Liver (tissue), 9 donors: ENCODE measurements around the gene RPSA. TPM values are rescaled to one million over a fixed set of nuclear protein-coding genes. Genes with fewer than 3 reads are reported as not detected.
"Not testable (repeated sequence)": the region's sequence is repeated elsewhere in the genome, so short reads cannot be mapped to it uniquely, and the experiment has no call there.

Experiments
- DNase-seq: peaks from one replicate; pipeline ENCODE4 v3.0.0-alpha.2; 2017; ENCODE audit warnings: low spot score
- H3K27ac ChIP-seq, 2 donors: one replicate each; pipeline ENCODE4 v1.7.0; 2013; ENCODE audit warnings: inconsistent platforms in 2 of 2, low read length in 2 of 2, control low read depth in 1 of 2, low read depth in 1 of 2, mild to moderate bottlenecking in 1 of 2
- H3K27me3 ChIP-seq, 4 donors: one replicate each; pipeline versions ENCODE4 v1.6.1 to v1.7.0; 2013; ENCODE audit warnings: low read length in 3 of 4, inconsistent platforms in 1 of 4, mild to moderate bottlenecking in 1 of 4, moderate library complexity in 1 of 4; ENCODE audit not compliant: control insufficient read depth in 4 of 4, insufficient read depth in 4 of 4
- H3K36me3 ChIP-seq, 4 donors: one replicate each; pipeline versions ENCODE4 v1.6.1 to v1.7.0; 2013; ENCODE audit warnings: low read length in 3 of 4, mild to moderate bottlenecking in 3 of 4, low read depth in 1 of 4, moderate library complexity in 1 of 4; ENCODE audit not compliant: control insufficient read depth in 4 of 4, insufficient read depth in 3 of 4
- H3K4me1 ChIP-seq, 4 donors: one replicate each; pipeline versions ENCODE4 v1.6.1 to v1.7.0; 2013; ENCODE audit warnings: low read length in 3 of 4, mild to moderate bottlenecking in 3 of 4, moderate library complexity in 1 of 4; ENCODE audit not compliant: control insufficient read depth in 4 of 4, insufficient read depth in 4 of 4
- H3K4me3 ChIP-seq, 3 donors: one replicate each; pipeline versions ENCODE4 v1.6.1 to v1.7.0; 2013; ENCODE audit warnings: low read length in 3 of 3, control low read depth in 1 of 3, low read depth in 1 of 3, mild to moderate bottlenecking in 1 of 3
- H3K9ac ChIP-seq, 2 donors: one replicate each; pipeline ENCODE4 v1.7.0; 2013; ENCODE audit warnings: low read length in 2 of 2, mild to moderate bottlenecking in 2 of 2, moderate library complexity in 2 of 2, control low read depth in 1 of 2, low read depth in 1 of 2
- H3K9me3 ChIP-seq, 4 donors: one replicate each; pipeline versions ENCODE4 v1.6.1 to v1.7.0; 2013; ENCODE audit warnings: low read length in 3 of 4; ENCODE audit not compliant: control insufficient read depth in 4 of 4
- ATF3 ChIP-seq: IDR thresholded peaks from 2 replicates; pipeline ENCODE4 v1.6.1; 2016; ENCODE audit warnings: antibody characterized with exemption
- CTCF ChIP-seq: fragments of 150-350 bp; IDR thresholded peaks from 2 replicates; pipeline ENCODE4 v1.5.1; 2017; ENCODE audit warnings: improper control_type of control experiment, low read depth, low read length; ENCODE audit not compliant: missing input control
- EGR1 ChIP-seq, 2 donors: IDR thresholded peaks; 2 replicates each; pipeline ENCODE4 v1.6.1; 2016 to 2018; ENCODE audit warnings: antibody characterized with exemption in 2 of 2, low read depth in 2 of 2
- FOXA1 ChIP-seq: IDR thresholded peaks from 2 replicates; pipeline ENCODE4 v1.6.1; 2016; ENCODE audit warnings: antibody characterized with exemption
- FOXA2 ChIP-seq: IDR thresholded peaks from 2 replicates; pipeline ENCODE4 v1.6.1; 2016; ENCODE audit warnings: antibody characterized with exemption
- GABPA ChIP-seq, 2 donors: IDR thresholded peaks in 1 of 2; conservative IDR thresholded peaks in 1 of 2; 2 replicates each; pipeline ENCODE4 v1.6.1; 2016; ENCODE audit warnings: antibody characterized with exemption in 2 of 2, mild to moderate bottlenecking in 1 of 2, moderate library complexity in 1 of 2
- HNF4A ChIP-seq, 2 donors: conservative IDR thresholded peaks; 2 replicates each; pipeline ENCODE4 v1.6.1; 2016; ENCODE audit warnings: antibody characterized with exemption in 2 of 2, mild to moderate bottlenecking in 2 of 2
- HNF4G ChIP-seq: IDR thresholded peaks from 2 replicates; pipeline ENCODE4 v1.6.1; 2016; ENCODE audit warnings: antibody characterized with exemption
- JUND ChIP-seq, 2 donors: IDR thresholded peaks; 2 replicates each; pipeline ENCODE4 v1.6.1; 2016; ENCODE audit warnings: antibody characterized with exemption in 2 of 2
- MAX ChIP-seq: IDR thresholded peaks from 2 replicates; pipeline ENCODE4 v1.6.1; 2016; ENCODE audit warnings: antibody characterized with exemption
- NR2F2 ChIP-seq: IDR thresholded peaks from 2 replicates; pipeline ENCODE4 v1.6.1; 2016; ENCODE audit warnings: antibody characterized with exemption
- RAD21 ChIP-seq, 2 donors: IDR thresholded peaks; 2 replicates each; pipeline ENCODE4 v1.6.1; 2016; ENCODE audit warnings: antibody characterized with exemption in 2 of 2, mild to moderate bottlenecking in 2 of 2
- REST ChIP-seq: IDR thresholded peaks from 2 replicates; pipeline ENCODE4 v1.6.1; 2016; ENCODE audit warnings: antibody characterized with exemption, mild to moderate bottlenecking
- RXRA ChIP-seq, 2 donors: IDR thresholded peaks; 2 replicates each; pipeline ENCODE4 v1.6.1; 2017 to 2018; ENCODE audit warnings: antibody characterized with exemption in 2 of 2, mild to moderate bottlenecking in 1 of 2
- SP1 ChIP-seq: IDR thresholded peaks from 2 replicates; pipeline ENCODE4 v1.6.1; 2018; ENCODE audit warnings: antibody characterized with exemption, mild to moderate bottlenecking
- TAF1 ChIP-seq: conservative IDR thresholded peaks from 2 replicates; pipeline ENCODE4 v1.6.1; 2016; ENCODE audit warnings: antibody characterized with exemption, mild to moderate bottlenecking
- YY1 ChIP-seq: IDR thresholded peaks from 2 replicates; pipeline ENCODE4 v1.6.1; 2016; ENCODE audit warnings: antibody characterized with exemption, mild to moderate bottlenecking
- ZBTB33 ChIP-seq: IDR thresholded peaks from 2 replicates; pipeline ENCODE4 v1.6.1; 2016; ENCODE audit warnings: antibody characterized with exemption
- WGBS: extraction: QIAGEN DNeasy Blood & Tissue Kit; methylation state at CpG from one replicate; pipeline ENCODE4 v1.1.7; 2013; 5-methylcytosine and 5-hydroxymethylcytosine counted together
- polyA plus RNA-seq, 2 donors: library from polyadenylated mRNA; stranded (reverse) in 1 of 2; unstranded in 1 of 2; fragments of 200-250 nt in 1 of 2; fragments of >200 nt in 1 of 2; fragmentation: Nextera tagmentation in 1 of 2; extraction: Ambion mirVana in 1 of 2; gene quantifications; one replicate each; pipeline versions ENCODE4 v1.2.1 to v1.2.3, GENCODE V29; 2013 to 2015
- total RNA-seq, 2 donors: library from RNA; depleted of rRNA; stranded (reverse); fragments of >200 nt; gene quantifications; one replicate each; pipeline ENCODE4 v1.2.3, GENCODE V29; 2014
- donor health status: healthy.
- donor health status: healthy.
- donor health status: healthy.
- donor health status: healthy.
- donor health status: healthy.

RPSA gene
- total and polyA plus RNA-seq, 4 donors: 200 to 796 (median 443) TPM

GRCh38 chr3:39449796-39450195 is 43.3 kb downstream of the RPSA start (continued):
- TF ChIP-seq ZBTB33: no peak

- 25% methylated on average over 1 of the region's 1 CpG for WGBS
- H3K27ac ChIP-seq: no peak overlapping the region
- no peaks in the 10 kb centered on the region for H3K4me1 ChIP-seq
- H3K36me3 ChIP-seq: no peaks in the 10 kb centered on the region
- no peaks in the 10 kb centered on the region for H3K9me3 ChIP-seq
- TF ChIP-seq FOXA2 (no peak), NR2F2 (no peak), HNF4A (conservative IDR thresholded peaks at IDR 0.05) (no peak), TAF1 (no peak), RAD21 (IDR thresholded peaks at IDR 0.05) (no peak), GABPA (IDR thresholded peaks at IDR 0.05 in 1 of 2, conservative IDR thresholded peaks at IDR 0.05 in 1 of 2) (no peak), CTCF (no peak), JUND (IDR thresholded peaks at IDR 0.05) (no peak), RXRA (IDR thresholded peaks at IDR 0.05) (no peak), SP1 (no peak), REST (no peak), ATF3 (no peak), EGR1 (IDR thresholded peaks at IDR 0.05; ENCODE audit: low read depth in 2 of 2) (no peak), YY1 (no peak), HNF4G (no peak), MAX (no peak), FOXA1 (no peak), ZBTB33 (no peak)
- no peak overlapping the region for H3K9ac ChIP-seq
- peaks cover 0 to 3% (median 0%) of the 10 kb centered on the region in 4 donors for H3K27me3 ChIP-seq
- no peak overlapping the region for H3K4me3 ChIP-seq
- DNase-seq: no peak
These were observed 46.6 kb downstream of the RPSA start for GRCh38 chr3:39453134-39453533.

GRCh38 chr3:39453872-39454271 is 47.4 kb downstream of the RPSA start:
- H3K9me3 ChIP-seq, H3K9ac ChIP-seq, H3K27me3 ChIP-seq, DNase-seq, H3K27ac ChIP-seq, H3K4me1 ChIP-seq, H3K4me3 ChIP-seq, H3K36me3 ChIP-seq: not testable (repeated sequence)
- WGBS: 90% methylated on average over 7 of the region's 7 CpGs
